Stimulated activated CD4-positive, alpha-beta T cell treated with anti-CD3 and anti-CD28 coated beads, TNF-alpha, amount 100 ng/mL, for 48 hours (primary cell): ENCODE data around the gene LGMN.
"Not testable (repeated sequence)": the region's sequence is repeated elsewhere in the genome, so short reads cannot be mapped to it uniquely, and the experiment has no call there.

Experiments used
- DNase-seq, 3 donors: peaks; one replicate each; pipeline ENCODE4 v3.0.0-alpha.2; 2020; ENCODE audit warnings: low read depth in 3 of 3

The LGMN gene

DNA sequence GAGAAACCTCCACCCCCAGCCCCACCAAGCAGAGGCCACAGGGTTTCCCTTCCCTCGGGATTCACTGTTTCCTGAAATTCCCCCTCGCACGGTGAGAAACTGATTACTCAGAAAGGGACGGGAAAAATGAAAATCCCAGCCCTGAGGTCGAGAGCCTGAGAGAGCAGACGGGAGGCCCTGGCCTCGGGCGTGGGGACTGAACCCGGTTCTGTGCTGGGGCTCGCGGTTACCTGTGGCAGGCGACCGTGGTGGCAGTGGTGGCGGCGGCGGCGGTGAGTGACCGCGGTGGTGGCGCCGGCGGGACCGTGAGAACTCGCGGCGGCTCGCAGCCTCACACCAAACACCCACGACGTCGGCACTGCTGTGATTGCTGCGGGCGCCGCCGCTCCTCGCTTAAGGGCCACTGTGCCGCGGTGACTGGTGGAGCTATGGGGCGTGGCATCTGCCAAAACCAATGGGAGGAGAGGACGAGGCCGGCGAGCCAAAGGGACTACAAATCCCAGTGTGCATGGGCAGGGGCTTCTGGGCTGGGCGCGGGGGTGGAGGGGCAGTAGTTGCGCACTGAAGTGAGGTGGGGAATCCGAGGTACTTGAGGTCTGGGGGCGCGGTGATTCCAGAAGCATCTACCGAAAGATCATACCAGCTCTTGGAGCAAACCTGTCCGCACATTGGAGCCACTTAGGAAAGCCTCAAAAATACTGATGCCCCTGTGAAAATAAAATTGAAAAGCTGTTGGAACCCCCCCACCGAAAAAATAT is at the start of gene LGMN:
Gene LGMN, minus strand, starts transcription at position 369 of the 758 bp plus-strand sequence. CDS start 15,841 bp downstream, outside the sequence.
- peak; percentile 61 to 78 (median 74) for DNase-seq

DNA sequence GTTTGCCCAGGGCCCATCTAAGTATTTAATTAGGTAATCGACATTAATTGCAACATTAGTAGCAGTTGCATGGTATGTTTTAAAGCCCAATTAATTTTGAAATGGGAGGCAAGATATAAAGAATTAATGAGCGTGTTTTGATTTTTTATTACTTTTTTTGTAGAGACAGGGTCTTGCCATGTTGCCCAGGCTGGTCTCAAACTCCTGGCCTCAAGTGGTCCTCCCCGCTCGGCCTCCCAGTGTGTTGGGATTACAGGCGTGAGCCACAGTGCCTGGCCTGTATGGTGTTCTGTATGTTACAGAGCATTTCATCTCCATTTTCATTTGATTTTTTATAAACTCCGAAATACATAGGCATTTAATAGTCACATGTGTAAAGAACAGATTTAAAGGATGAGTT is 46.5 kb upstream of the LGMN start:
- no peak for DNase-seq

GRCh38 chr14:92794547-92794941 is 46.1 kb upstream of the LGMN start:
- no peak for DNase-seq

GRCh38 chr14:92793709-92794546 is 45.5 kb upstream of the LGMN start, which contains the start of gene GOLGA5:
GOLGA5 (plus strand) TSS chr14:92794305; CDS start chr14:92797438, 3,133 bp downstream.
- peak; percentile 95 to 97 (median 96) for DNase-seq

GRCh38 chr14:92792885-92793284 is 44.5 kb upstream of the LGMN start:
- DNase-seq = no peak

GRCh38 chr14:92789457-92790089 is 41.1 kb upstream of the LGMN start:
- DNase-seq = no peak

DNA sequence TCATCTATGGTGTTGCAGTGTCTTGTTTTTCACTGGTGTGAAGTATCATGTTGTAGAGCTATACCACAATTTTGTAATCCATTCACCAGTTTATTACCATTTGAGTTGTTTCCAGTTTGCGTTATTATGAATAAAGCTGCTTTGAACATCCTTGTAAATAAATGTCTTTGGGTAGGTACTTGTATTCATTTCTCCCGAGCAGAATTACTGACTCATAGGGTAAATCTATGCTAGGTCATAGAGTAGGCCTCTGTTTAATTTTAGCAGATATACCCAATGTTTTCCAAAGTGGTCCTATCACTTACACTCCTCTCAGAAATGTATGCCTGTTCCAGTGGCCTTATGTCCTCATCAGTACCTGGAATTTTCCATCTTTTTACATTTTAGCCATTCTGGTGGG is 39.1 kb upstream of the LGMN start:
- DNase-seq = no peak

DNA sequence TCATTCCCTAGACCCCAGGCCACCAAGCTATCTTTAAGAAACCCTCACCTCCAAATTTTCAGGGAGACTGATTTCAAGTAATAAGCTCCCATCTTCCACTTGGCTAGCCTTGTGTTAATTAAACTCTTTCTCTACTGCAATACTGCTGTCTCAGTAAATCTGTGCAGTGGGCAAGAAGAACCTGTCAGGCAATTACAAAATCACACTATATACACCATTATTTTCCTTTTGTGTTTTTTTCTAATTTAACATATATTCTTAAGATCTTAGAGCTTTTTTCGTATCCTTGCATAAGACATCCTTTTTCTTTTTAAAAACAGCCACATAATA is 38.0 kb upstream of the LGMN start:
- DNase-seq = no peak

DNA sequence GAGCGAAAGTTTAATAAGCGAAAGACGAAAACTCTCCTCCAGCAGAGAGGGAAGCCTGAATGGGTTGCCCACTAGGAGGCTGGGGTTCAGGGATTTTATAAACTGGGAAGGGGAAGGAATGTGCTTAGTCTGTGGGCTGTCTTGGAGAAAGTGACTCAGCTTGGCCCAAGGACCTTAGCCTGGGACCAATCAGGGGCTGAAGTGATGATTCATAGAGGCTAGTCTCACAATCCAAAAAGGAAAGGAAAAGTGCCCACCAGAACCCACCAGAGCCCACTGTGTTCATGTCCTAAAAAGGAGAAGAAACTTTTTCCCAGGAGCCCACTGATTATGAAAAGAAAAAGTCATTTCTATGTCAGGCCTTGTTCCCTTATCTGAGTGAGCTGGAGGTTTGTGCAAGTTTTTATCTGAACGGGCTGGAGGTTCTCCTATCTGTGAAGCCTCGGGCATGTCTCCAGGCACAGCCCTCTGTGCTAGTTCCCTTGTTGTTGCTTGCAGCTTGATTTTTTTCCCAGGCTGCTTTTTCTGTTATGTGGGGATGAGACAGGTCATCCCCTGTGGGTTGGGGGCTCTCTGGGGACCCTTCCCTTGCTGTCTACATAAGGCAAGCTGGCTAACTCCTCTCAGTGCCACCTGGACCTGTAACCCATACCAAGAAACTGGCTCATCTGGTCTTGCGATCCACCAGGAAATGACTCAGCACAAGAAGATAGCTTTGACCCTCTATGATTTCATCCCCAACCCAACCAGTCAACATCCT is 37.4 kb upstream of the LGMN start:
- no peak for DNase-seq

- DNase-seq = no peak
These were observed 35.5 kb upstream of the LGMN start for GRCh38 chr14:92783813-92784431.

DNA sequence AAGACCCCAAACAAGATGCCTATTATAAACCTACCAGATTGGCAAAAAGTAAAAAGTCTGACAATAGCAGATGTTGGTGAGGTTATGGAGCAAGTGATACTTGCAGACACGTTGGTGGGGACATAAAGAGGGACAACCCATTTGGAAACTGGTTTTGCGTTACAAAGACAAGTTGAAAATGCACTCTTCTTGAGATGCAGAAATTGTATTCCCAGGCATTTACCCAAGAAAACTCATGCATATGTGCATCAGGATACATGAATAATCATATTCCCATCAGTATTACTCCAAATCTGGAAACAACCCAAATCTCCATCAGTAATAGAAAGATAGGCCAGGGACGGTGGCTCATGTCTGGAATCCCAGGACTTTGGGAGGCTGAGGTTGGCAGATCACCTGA is 32.9 kb upstream of the LGMN start:
- DNase-seq = no peak

DNA sequence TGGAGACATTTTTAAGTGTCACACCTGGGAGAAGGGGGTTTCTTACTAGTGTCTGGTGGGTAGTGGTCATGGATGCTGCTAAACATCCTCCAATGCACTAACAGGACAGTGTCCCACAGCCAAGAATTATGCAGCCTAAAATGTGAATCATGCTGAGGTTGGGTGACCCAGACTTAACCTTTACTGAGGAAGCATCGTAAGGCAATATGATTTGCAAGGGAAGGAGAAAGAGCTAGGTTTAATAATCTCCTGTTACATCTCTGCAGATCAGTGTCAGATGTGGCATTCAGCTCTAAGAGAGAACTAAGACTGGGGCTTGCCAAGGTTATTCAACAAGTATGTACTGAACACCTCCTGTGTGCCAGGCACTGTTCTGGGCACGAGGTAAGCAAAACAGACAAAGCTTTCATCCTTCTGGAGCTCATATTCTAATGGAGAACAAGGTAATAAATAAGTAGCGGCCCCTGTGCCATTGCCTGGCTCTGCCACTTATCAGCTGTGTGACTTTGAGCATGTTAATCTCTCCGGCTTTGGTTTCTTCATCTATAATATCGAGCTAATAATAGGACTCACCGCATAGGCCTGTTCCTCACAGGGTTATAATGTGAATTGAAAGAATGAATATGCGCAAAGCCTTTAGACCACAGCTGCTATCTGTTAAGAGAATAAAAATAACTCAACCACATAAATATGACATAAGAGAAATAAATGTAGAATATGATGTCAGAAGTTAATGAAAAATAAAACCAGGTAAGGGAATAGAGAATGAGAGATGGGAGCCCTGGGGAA is 32.2 kb upstream of the LGMN start:
- DNase-seq = no peak

GRCh38 chr14:92778868-92779565 is 30.6 kb upstream of the LGMN start:
- DNase-seq = not testable (repeated sequence)

- DNase-seq = not testable (repeated sequence)
These were observed 26.9 kb upstream of the LGMN start for GRCh38 chr14:92775292-92775691.

DNA sequence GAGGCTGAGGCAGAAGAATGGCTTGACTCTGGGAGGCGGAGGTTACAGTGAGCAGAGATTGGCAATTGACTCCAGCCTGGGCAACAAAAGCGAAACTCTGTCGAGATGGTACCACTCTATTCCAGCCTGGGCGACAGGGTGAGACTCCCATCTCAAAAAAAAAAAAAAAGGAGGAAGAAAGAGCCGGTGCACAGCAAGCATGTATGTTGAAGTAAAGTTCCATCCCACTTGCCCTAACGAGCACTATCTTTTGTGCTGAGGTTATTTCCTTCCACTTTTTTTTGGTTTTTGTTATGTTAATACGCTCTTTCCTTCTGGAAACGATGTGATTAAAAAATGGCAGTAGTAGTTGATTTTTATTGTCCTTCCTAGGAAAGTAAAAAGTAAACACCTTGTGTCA is 26.1 kb upstream of the LGMN start:
- no peak for DNase-seq

- DNase-seq = no peak
These were observed 22.1 kb upstream of the LGMN start for GRCh38 chr14:92770484-92770883.

- no peak for DNase-seq
These were observed 20.4 kb upstream of the LGMN start for GRCh38 chr14:92768795-92769194.

DNA sequence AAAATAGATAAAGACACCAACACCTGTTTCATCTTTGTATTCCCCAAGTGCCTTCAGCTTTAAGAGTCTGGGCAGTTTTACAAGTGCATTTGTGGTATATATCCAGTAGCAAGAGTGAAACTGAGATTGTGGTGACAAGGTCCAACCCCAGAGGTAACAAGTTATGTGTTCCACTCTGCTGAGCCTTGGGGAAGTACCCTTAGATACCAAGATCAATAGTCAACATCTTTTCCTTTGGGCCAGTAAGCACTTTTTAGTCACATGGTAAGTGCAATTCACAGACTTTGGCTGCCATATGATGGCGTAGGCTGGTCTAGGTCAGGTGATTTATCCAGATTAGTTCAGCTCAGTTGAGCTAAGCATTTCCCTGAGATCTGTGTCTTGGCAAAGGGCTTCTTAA is 19.8 kb upstream of the LGMN start:
- peak in 1 of 3 donors; percentile 14 for DNase-seq

GRCh38 chr14:92763666-92764631 is 15.5 kb upstream of the LGMN start:
- not testable (repeated sequence) for DNase-seq
